Measurements from ENCODE around the gene COL18A1. TPM values are rescaled to one million over a fixed set of nuclear protein-coding genes. Genes with fewer than 3 reads are reported as not detected.
"Not testable (repeated sequence)": the region's sequence is repeated elsewhere in the genome, so short reads cannot be mapped to it uniquely, and the experiment has no call there.

Gene COL18A1
- total RNA-seq (2014; rRNA removed; shearing (Covaris generic)), result 4.2 TPM in 2 replicates
- 9.0 and 9.4 TPM in 2 replicates for polyA plus RNA-seq (2015; cell fraction: cytosol; rRNA removed)
- polyA plus RNA-seq (2015; cell fraction: nucleus; rRNA removed), result 36.3 and 49.1 TPM in 2 replicates

- DNase-seq (ENCODE audit: low read depth), result no peak
Measured at GRCh38 chr21:45404730-45405270, at the start of gene COL18A1. TSS of gene COL18A1 (plus strand) at chr21:45405165. CDS start at chr21:45405231, 66 bp downstream.

- DNase-seq (ENCODE audit: low read depth), result no peak
Measured at GRCh38 chr21:45355573-45355972, 49.4 kb upstream of the COL18A1 start.

- DNase-seq (ENCODE audit: low read depth), result no peak
Measured at GRCh38 chr21:45356251-45356650, 48.7 kb upstream of the COL18A1 start.

GRCh38 chr21:45356653-45357435, 48.1 kb upstream of the COL18A1 start:
- no peak for DNase-seq (ENCODE audit: low read depth)

- no peak for DNase-seq (ENCODE audit: low read depth)
Measured at GRCh38 chr21:45357436-45358260, 47.3 kb upstream of the COL18A1 start.

- no peak for DNase-seq (ENCODE audit: low read depth)
Measured at GRCh38 chr21:45358261-45358670, 46.7 kb upstream of the COL18A1 start.

GRCh38 chr21:45358711-45359310, 46.2 kb upstream of the COL18A1 start:
- DNase-seq (ENCODE audit: low read depth), result no peak

GRCh38 chr21:45359451-45360217, 45.3 kb upstream of the COL18A1 start:
- DNase-seq (ENCODE audit: low read depth), result no peak

GRCh38 chr21:45361033-45361997, 43.6 kb upstream of the COL18A1 start:
- DNase-seq (ENCODE audit: low read depth), result no peak

- no peak for DNase-seq (ENCODE audit: low read depth)
Measured at GRCh38 chr21:45362077-45362747, 42.8 kb upstream of the COL18A1 start.

- no peak for DNase-seq (ENCODE audit: low read depth)
Measured at GRCh38 chr21:45362748-45363145, 42.2 kb upstream of the COL18A1 start.

- DNase-seq (ENCODE audit: low read depth), result not testable (repeated sequence)
Measured at GRCh38 chr21:45363272-45363671, 41.7 kb upstream of the COL18A1 start.

- peak; percentile 99 for DNase-seq (ENCODE audit: low read depth)
Measured at GRCh38 chr21:45363921-45364467, 41.0 kb upstream of the COL18A1 start.

GRCh38 chr21:45364468-45365185, 40.3 kb upstream of the COL18A1 start:
- no peak for DNase-seq (ENCODE audit: low read depth)

- DNase-seq (ENCODE audit: low read depth), result no peak
Measured at GRCh38 chr21:45365186-45365607, 39.8 kb upstream of the COL18A1 start.

GRCh38 chr21:45365608-45366241, 39.2 kb upstream of the COL18A1 start:
- peak; percentile 46 for DNase-seq (ENCODE audit: low read depth)

GRCh38 chr21:45366476-45366875, 38.5 kb upstream of the COL18A1 start:
- no peak for DNase-seq (ENCODE audit: low read depth)

Data from HT1080 (cell line).